Activated T-cell treated with anti-CD3 and anti-CD28 coated beads, Interleukin-2, amount 50 U/mL, for 1 hour (primary cell): ENCODE results near the gene SEMA3A.
A peak's percentile ranks its signal among the peaks of the same experiment; 100 is the strongest.
"Not testable (repeated sequence)": the region's sequence is repeated elsewhere in the genome, so short reads cannot be mapped to it uniquely, and the experiment has no call there.

Source experiments
- DNase-seq: peaks from one replicate; pipeline ENCODE4 v3.0.0-alpha.2; 2020

SEMA3A gene

GRCh38 chr7:84194484-84195271 lies at the start of gene SEMA3A:
SEMA3A (minus strand) TSS chr7:84194789; CDS start chr7:84194586, 203 bp downstream.
- peak; percentile 23 for DNase-seq

- DNase-seq: not testable (repeated sequence)
Measured at GRCh38 chr7:84243037-84243436, 48.4 kb upstream of the SEMA3A start.

GRCh38 chr7:84238596-84238995 lies 44.0 kb upstream of the SEMA3A start:
- no peak for DNase-seq

- DNase-seq: no peak
Measured at GRCh38 chr7:84237533-84238173, 43.1 kb upstream of the SEMA3A start.

GRCh38 chr7:84236398-84236797 lies 41.8 kb upstream of the SEMA3A start:
- no peak for DNase-seq

GRCh38 chr7:84232646-84233045 lies 38.1 kb upstream of the SEMA3A start:
- no peak for DNase-seq

GRCh38 chr7:84231157-84231556 lies 36.6 kb upstream of the SEMA3A start:
- no peak for DNase-seq

- DNase-seq: no peak
Measured at GRCh38 chr7:84230491-84230890, 35.9 kb upstream of the SEMA3A start.

GRCh38 chr7:84228526-84228925 lies 33.9 kb upstream of the SEMA3A start:
- DNase-seq: no peak

GRCh38 chr7:84226759-84227158 lies 32.2 kb upstream of the SEMA3A start:
- DNase-seq: no peak

GRCh38 chr7:84224505-84224904 lies 29.9 kb upstream of the SEMA3A start:
- DNase-seq: no peak

GRCh38 chr7:84219310-84219709 lies 24.7 kb upstream of the SEMA3A start:
- DNase-seq: no peak

GRCh38 chr7:84218681-84219080 lies 24.1 kb upstream of the SEMA3A start:
- DNase-seq: no peak

- no peak for DNase-seq
Measured at GRCh38 chr7:84216472-84216871, 21.9 kb upstream of the SEMA3A start.

- not testable (repeated sequence) for DNase-seq
Measured at GRCh38 chr7:84214757-84215156, 20.2 kb upstream of the SEMA3A start.

- DNase-seq: no peak
Measured at GRCh38 chr7:84210301-84210700, 15.7 kb upstream of the SEMA3A start.

GRCh38 chr7:84209006-84209405 lies 14.4 kb upstream of the SEMA3A start:
- DNase-seq: no peak

GRCh38 chr7:84207615-84208014 lies 13.0 kb upstream of the SEMA3A start:
- no peak for DNase-seq

- no peak for DNase-seq
Measured at GRCh38 chr7:84207025-84207424, 12.4 kb upstream of the SEMA3A start.

GRCh38 chr7:84204655-84205054 lies 10.1 kb upstream of the SEMA3A start:
- no peak for DNase-seq

GRCh38 chr7:84202855-84203254 lies 8.3 kb upstream of the SEMA3A start:
- no peak for DNase-seq

- DNase-seq: no peak
Measured at GRCh38 chr7:84200859-84201258, 6.3 kb upstream of the SEMA3A start.

- DNase-seq: no peak
Measured at GRCh38 chr7:84199216-84199615, 4.6 kb upstream of the SEMA3A start.

- DNase-seq: no peak
Measured at GRCh38 chr7:84196084-84196503, 1.5 kb upstream of the SEMA3A start.
